Measurements from ENCODE around the gene PRR5L. TPM values are rescaled to one million over a fixed set of nuclear protein-coding genes. Genes with fewer than 3 reads are reported as not detected.

The PRR5L gene
- polyA plus RNA-seq, 3 donors = 3.5 to 16.0 (median 7.4) TPM

DNA sequence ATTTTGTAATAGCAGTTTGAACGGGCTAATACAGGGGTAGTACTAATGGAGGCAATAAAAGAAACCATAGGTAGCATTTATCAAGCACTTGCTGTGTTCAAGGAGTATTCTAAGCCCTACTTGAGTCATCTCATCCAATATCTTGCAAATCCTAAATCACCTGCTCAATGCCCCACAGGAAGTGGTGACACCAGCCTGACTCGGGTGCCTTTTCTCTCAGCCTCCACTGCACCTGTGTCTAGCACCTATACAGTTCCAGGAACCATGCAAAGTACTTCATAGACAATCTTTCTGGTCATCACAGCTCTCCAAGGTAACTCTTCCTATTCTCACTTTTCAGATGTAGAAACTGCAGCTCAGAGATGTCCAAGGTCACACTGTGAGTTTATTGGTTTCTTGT, 98.0 kb downstream of the PRR5L start:
- H3K36me3 Mint-ChIP-seq = peaks cover 17 to 21% of the 10 kb centered on the region in 2 donors
- Histone ChIP-seq H3K9ac (ENCODE audit: insufficient read depth, low read length, poor library complexity, severe bottlenecking) (no peak overlapping the region), H3K4me2 (replicated peaks; ENCODE audit: extremely low read depth, low read length, poor library complexity, severe bottlenecking) (no peak overlapping the region), H3K27me3 (ENCODE audit: control insufficient read depth in 2 of 2, insufficient read depth in 2 of 2, low read length in 2 of 2) (no peaks in the 10 kb centered on the region), H3K27ac (ENCODE audit: low read depth in 1 of 2, low read length in 2 of 2) (no peak overlapping the region), H3K79me2 (ENCODE audit: insufficient read depth, low read length) (no peaks in the 10 kb centered on the region), H3K4me1 (ENCODE audit: control insufficient read depth in 1 of 2, insufficient read depth in 2 of 2, low read length in 2 of 2) (peaks cover 18 to 38% of the 10 kb centered on the region in 2 donors), H4K20me1 (ENCODE audit: insufficient read depth, low read length) (no peaks in the 10 kb centered on the region), H3K9me3 (replicated peaks in 1 of 2; ENCODE audit: control insufficient read depth in 1 of 2, insufficient read depth in 1 of 2, low read length in 2 of 2) (no peaks in the 10 kb centered on the region), H3K4me3 (replicated peaks in 1 of 3; ENCODE audit: low read depth in 2 of 3, low read length in 3 of 3) (no peak overlapping the region), H3K36me3 (replicated peaks in 1 of 2; ENCODE audit: control insufficient read depth in 1 of 2, insufficient read depth in 2 of 2, low read length in 2 of 2) (no peaks in the 10 kb centered on the region), H2AFZ (ENCODE audit: insufficient read depth, low read depth, low read length, poor library complexity, severe bottlenecking) (no peak overlapping the region)
- TF ChIP-seq, protein P1, sequence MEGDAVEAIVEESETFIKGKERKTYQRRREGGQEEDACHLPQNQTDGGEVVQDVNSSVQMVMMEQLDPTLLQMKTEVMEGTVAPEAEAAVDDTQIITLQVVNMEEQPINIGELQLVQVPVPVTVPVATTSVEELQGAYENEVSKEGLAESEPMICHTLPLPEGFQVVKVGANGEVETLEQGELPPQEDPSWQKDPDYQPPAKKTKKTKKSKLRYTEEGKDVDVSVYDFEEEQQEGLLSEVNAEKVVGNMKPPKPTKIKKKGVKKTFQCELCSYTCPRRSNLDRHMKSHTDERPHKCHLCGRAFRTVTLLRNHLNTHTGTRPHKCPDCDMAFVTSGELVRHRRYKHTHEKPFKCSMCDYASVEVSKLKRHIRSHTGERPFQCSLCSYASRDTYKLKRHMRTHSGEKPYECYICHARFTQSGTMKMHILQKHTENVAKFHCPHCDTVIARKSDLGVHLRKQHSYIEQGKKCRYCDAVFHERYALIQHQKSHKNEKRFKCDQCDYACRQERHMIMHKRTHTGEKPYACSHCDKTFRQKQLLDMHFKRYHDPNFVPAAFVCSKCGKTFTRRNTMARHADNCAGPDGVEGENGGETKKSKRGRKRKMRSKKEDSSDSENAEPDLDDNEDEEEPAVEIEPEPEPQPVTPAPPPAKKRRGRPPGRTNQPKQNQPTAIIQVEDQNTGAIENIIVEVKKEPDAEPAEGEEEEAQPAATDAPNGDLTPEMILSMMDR (IDR thresholded peaks at IDR 0.05) = no peak
- peaks cover 0 to 9% (median 2%) of the 10 kb centered on the region in 3 donors for H3K27me3 Mint-ChIP-seq (ENCODE audit: low read depth in 3 of 3)
- H3K4me3 Mint-ChIP-seq = no peak overlapping the region
- intact Hi-C loops (cut with micrococcal nuclease) = no loop called here
- 55% methylated on average over 1 of the region's 2 CpGs for WGBS (ENCODE audit: insufficient coverage)
- no peak overlapping the region for H3K27ac Mint-ChIP-seq
- H3K4me1 Mint-ChIP-seq = peaks cover 46% of the 10 kb centered on the region
- peaks cover 0 to 14% (median 10%) of the 10 kb centered on the region in 7 donors for H3K9me3 Mint-ChIP-seq
- no peak for DNase-seq

GRCh38 chr11:36394926-36395325, 98.8 kb downstream of the PRR5L start:
- Histone ChIP-seq H3K4me3 (replicated peaks in 1 of 3; ENCODE audit: low read depth in 2 of 3, low read length in 3 of 3) (no peak overlapping the region), H3K9me3 (replicated peaks in 1 of 2; ENCODE audit: control insufficient read depth in 1 of 2, insufficient read depth in 1 of 2, low read length in 2 of 2) (no peaks in the 10 kb centered on the region), H3K4me1 (ENCODE audit: control insufficient read depth in 1 of 2, insufficient read depth in 2 of 2, low read length in 2 of 2) (peaks cover 18 to 37% of the 10 kb centered on the region in 2 donors), H3K27me3 (ENCODE audit: control insufficient read depth in 2 of 2, insufficient read depth in 2 of 2, low read length in 2 of 2) (no peaks in the 10 kb centered on the region), H2AFZ (ENCODE audit: insufficient read depth, low read depth, low read length, poor library complexity, severe bottlenecking) (no peak overlapping the region), H4K20me1 (ENCODE audit: insufficient read depth, low read length) (no peaks in the 10 kb centered on the region), H3K9ac (ENCODE audit: insufficient read depth, low read length, poor library complexity, severe bottlenecking) (no peak overlapping the region), H3K36me3 (replicated peaks in 1 of 2; ENCODE audit: control insufficient read depth in 1 of 2, insufficient read depth in 2 of 2, low read length in 2 of 2) (no peaks in the 10 kb centered on the region), H3K4me2 (replicated peaks; ENCODE audit: extremely low read depth, low read length, poor library complexity, severe bottlenecking) (no peak overlapping the region), H3K79me2 (ENCODE audit: insufficient read depth, low read length) (no peaks in the 10 kb centered on the region), H3K27ac (ENCODE audit: low read depth in 1 of 2, low read length in 2 of 2) (no peak overlapping the region)
- H3K27ac Mint-ChIP-seq = no peak overlapping the region
- peaks cover 1 to 14% (median 10%) of the 10 kb centered on the region in 7 donors for H3K9me3 Mint-ChIP-seq
- intact Hi-C loops (cut with micrococcal nuclease) = no loop called here
- DNase-seq = no peak
- H3K4me1 Mint-ChIP-seq = peaks cover 47% of the 10 kb centered on the region
- H3K4me3 Mint-ChIP-seq = no peak overlapping the region
- H3K27me3 Mint-ChIP-seq (ENCODE audit: low read depth in 3 of 3) = peaks cover 2 to 9% (median 4%) of the 10 kb centered on the region in 3 donors
- peaks cover 22 to 23% of the 10 kb centered on the region in 2 donors for H3K36me3 Mint-ChIP-seq
- no CpG with 5 or more reads among the region's 3 CpGs for WGBS (ENCODE audit: insufficient coverage)
- TF ChIP-seq, protein P1 (IDR thresholded peaks at IDR 0.05) = no peak

All from CD14-positive monocyte (primary cell).